Muscle of arm (tissue), 14 donors: Measurements from ENCODE around the gene NBPF9. TPM values are rescaled to one million over a fixed set of nuclear protein-coding genes. Genes with fewer than 3 reads are reported as not detected.
A peak's percentile ranks its signal among the peaks of the same experiment; 100 is the strongest.
"Not testable (repeated sequence)": the region's sequence is repeated elsewhere in the genome, so short reads cannot be mapped to it uniquely, and the experiment has no call there.

Experiments
- DNase-seq: peaks from one replicate; pipeline ENCODE4 v3.0.0-alpha.2; 2013
- long read RNA-seq, 11 donors: transcript quantifications; one replicate each; lab custom pipeline, GENCODE V29; 2026
- polyA plus RNA-seq, 12 donors: library from polyadenylated mRNA; unstranded; fragments of 120-200 nt; gene quantifications; one replicate each; pipeline ENCODE4 v1.2.1, GENCODE V29; 2013; ENCODE audit not compliant: insufficient read length in 12 of 12

Gene NBPF9, protein sequence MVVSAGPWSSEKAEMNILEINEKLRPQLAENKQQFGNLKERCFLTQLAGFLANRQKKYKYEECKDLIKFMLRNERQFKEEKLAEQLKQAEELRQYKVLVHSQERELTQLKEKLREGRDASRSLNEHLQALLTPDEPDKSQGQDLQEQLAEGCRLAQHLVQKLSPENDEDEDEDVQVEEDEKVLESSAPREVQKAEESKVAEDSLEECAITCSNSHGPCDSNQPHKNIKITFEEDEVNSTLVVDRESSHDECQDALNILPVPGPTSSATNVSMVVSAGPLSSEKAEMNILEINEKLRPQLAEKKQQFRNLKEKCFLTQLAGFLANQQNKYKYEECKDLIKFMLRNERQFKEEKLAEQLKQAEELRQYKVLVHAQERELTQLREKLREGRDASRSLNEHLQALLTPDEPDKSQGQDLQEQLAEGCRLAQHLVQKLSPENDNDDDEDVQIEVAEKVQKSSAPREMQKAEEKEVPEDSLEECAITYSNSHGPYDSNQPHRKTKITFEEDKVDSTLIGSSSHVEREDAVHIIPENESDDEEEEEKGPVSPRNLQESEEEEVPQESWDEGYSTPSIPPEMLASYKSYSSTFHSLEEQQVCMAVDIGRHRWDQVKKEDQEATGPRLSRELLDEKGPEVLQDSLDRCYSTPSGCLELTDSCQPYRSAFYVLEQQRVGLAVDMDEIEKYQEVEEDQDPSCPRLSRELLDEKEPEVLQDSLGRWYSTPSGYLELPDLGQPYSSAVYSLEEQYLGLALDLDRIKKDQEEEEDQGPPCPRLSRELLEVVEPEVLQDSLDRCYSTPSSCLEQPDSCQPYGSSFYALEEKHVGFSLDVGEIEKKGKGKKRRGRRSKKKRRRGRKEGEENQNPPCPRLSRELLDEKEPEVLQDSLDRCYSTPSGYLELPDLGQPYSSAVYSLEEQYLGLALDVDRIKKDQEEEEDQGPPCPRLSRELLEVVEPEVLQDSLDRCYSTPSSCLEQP (N-terminal part only)
- polyA plus RNA-seq: 10 to 100 TPM in 11 of 12 donors, not detected in 1; 26.0 to 59.9 (median 33.8) TPM
- long read RNA-seq, donor 1: 0 reads
- long read RNA-seq, donor 2: 0 reads
- long read RNA-seq, donor 3: 0 reads
- long read RNA-seq, donor 4: 0 reads
- long read RNA-seq, donor 5: 0 reads
- long read RNA-seq, donor 6: 0 reads
- long read RNA-seq, donor 7: 0 reads
- long read RNA-seq, donor 8: 0 reads
- long read RNA-seq, donor 9: 0 reads
- long read RNA-seq, donor 10: 0 reads
- long read RNA-seq, donor 11: 0 reads

DNA sequence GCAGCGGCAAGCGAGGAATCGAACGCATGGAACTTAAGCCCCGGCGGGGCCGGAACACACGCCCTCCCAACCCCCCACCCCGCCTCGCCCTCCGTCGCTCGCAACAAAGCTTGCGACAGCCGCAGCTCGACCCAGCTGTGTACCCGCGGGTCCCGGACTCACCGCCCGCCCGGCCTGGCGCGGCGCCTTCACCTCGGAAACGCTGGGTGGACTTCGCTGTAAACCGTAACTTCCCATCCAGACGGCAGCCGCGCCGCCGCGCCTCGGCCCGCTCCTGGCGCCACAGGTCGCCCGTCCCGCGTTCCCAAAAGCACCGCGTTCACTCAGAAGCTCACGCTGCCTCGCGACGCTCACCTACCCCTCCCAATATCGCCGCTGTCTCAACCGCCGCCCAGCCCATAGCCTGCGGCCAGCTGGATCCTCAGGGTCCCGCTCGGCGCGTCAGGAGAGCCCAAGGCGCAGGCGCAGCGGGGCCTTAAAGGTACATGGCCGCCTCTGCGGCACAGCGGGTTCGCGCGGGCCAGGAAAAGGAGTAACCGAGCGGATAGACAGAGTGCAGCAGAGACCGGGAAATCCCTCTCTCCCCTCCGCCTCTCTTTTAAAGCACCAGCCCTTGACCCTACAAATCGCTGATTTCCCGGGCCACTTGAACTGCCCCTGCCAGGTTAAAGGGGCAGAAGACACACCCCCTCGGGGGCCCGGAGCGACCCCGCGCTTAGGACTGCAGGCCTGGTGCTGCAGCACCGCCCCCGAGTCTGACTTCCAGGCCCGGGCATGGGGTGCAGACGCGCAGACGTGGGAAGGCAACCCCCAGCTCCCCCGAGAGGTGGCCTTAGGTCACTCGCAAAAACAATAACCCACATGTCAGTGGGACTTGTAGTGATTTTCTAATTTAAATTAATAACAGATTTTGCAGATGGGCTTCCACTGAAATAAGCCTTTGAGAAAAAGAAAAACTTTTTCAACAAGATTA, at the start of gene NBPF9:
Gene NBPF9 (minus strand): TSS at position 443 of the 973 bp plus-strand sequence. CDS start 21,412 bp downstream, outside the sequence.
- peak; percentile 65 for DNase-seq

DNA sequence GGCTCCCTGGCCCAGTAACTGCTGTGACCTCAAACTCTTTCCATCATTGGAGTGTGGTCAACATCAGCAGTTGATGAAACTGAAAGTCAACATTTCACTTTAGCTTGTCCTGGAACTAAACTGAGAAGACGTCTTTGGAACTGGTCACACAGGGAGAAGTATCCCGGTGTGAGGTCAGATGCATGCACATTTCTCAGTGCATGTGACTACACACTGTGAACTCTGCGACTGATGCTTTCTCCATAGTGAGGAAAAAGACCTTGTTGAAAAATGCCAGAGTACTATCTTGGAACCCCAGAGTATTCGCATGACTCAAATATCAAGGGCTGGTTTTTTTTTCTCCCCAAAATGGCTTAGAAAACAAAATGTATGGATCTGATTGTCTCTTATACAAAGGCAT, 46.6 kb upstream of the NBPF9 start:
- DNase-seq: not testable (repeated sequence)

DNA sequence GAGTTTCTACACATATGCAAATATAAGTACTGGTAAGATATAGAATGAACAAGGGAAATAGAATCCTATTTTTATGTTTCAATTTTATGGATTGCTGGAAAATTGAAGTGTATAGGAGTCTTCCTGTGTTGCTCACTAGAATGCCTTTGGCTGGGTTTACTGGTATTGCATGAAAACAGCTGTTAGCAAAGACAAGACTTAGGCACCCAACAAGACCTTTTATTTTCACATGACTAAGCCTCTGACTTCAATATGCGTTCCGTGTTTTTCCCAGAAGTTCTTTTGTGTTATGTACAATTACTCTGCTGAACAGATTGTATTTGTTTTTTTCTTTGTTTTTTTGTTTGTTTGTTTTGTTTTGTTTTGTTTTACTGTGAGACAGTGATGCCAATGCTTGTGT, 34.2 kb upstream of the NBPF9 start:
- DNase-seq: not testable (repeated sequence)

DNA sequence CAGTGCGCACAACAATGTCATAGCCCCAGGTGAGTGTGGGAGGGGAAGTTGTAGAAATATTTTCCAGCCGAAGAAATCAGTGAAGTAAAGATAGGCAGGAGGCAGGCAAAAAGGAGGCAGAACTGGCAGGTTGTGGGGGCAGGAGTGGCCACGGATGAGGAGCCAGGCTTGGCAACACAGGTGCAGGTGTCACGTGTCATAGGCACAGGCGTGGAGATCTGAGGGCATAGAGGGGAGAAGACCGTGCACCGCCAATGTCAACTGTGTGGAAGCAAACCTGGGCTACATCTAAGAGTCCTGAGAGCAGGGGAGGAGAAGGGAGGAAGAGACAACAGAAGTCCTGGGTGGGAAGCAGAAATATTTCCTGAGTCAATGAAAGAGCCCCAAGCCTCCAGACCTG, 27.6 kb upstream of the NBPF9 start:
- not testable (repeated sequence) for DNase-seq

DNA sequence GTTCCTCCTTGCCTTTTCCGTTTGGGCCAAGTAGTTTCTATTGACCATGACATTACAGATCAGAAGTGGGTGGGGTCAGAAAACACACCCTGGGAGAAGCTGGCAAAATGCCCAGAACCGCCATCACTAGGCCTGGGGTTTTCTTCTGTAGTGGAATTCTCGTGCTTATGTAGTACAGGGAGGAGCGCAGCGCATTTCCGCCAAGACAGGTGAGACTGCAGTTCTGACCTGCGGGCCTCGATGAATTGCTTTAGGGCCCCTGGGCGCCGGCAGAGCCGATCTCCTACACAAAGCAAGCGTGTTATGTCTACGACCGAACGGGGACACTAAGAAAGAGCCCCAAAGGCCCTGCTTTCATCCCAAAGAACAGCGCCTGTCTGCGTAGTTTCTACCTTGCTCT, 25.9 kb upstream of the NBPF9 start:
- DNase-seq: not testable (repeated sequence)

DNA sequence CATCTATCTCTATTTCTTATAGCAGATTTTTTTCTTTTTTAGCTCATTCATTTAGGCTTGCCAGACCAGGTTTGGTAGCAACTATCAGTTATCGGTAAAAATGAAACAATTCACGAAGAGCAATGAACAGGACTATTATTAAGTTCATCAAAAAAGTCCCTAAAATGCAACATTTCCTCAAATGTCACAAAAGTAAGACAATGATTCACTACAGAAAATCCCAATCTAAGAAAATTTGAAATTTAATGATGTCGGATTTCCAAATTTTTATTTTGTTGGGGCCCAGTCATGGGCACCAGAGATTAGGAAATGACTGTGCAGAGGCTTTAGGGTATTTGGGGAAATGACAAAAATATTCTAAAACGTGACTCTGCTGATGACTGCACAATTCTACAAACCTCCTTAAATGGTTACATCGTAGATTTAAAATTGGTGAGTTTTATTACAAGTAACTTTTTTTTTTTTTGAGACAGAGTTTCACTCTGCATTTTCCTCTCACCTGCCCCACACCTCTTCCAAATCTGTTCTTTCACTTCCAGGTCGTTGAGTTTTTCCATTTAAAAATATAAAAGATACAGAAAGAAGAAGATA, 23.3 kb upstream of the NBPF9 start:
- not testable (repeated sequence) for DNase-seq

DNA sequence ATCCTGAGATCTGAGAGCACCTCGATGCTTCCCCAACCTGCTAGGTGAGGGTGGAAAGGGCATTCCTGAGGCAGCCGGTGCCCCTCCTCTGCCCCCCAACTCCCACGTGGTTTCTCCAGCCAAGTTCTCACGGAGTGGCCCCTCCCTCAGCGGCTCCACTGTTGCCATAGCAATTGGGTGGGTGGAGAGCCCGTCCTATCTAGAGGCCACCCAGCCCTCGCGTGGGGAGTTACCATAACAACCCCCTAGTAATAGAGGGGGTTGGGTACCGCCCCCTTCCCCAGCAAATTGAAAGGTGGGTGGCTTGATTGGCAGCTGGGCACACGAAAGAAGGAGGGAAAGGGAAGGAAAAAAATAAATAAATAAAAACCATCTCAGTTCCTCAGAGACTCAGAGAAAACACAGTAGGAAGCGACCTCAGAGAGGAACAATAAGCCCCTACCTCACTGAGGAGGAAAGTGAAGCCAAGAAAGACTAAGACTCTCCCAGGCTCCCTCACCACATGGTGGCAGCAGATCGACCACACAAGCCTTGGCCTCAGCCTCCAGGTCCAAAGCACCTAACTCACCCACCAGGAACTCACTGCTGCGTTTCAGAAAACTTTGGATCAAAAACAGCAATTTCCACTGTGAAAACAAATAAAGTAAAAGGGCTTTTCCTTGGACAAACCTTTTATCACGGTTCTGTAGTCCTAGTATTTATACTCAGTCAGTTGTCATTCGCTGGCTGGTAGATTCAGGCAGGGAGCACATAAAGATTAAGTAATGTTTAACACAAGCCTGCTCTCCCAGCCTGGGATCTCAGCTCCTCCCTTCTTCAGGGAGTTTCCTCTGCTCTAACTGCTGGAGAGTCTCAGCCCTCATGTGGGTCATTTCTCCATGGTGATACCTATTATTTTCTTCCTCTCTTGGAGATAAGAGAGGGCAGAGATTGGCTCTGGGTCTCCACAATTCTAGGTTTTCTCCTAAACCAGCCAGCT, 20.9 kb upstream of the NBPF9 start:
- not testable (repeated sequence) for DNase-seq

DNA sequence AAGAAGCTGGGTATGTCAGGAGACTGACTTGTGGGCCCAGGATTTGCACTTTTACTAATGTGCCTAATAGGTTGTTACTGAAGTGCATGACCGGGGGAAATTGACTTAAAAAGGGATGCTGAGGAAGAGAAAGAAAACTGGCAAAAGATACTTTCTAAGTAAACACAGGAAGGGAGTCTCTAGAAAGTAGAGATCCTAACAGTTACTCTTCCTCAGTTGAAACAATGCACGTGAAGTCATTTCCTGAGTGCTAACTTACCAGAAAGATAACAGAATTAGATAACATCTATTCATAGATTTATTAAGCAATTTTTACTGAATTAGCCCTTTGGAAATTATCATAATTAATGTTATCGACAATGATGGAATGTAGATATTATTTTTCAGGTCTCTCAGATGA, 9.5 kb upstream of the NBPF9 start:
- DNase-seq: not testable (repeated sequence)

DNA sequence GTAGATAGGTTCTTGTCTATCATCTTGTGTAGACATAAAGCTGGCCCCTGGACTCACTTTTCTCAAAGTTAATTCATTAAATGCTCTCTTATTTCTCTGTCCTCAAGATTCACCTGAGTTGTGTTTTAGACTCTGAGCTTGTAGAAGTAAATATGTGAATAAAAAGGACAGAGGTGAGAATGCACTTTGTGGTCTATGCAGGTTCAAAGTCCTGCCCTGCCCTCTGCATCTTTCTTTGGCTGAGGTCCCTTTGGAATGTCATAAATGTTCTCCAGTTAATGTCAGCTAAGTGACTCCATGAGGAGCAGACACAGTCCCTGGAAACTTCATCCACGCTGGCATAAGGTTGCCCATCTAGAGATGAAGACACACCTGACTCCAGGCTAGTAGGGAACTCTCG, 7.0 kb upstream of the NBPF9 start:
- DNase-seq: not testable (repeated sequence)

DNA sequence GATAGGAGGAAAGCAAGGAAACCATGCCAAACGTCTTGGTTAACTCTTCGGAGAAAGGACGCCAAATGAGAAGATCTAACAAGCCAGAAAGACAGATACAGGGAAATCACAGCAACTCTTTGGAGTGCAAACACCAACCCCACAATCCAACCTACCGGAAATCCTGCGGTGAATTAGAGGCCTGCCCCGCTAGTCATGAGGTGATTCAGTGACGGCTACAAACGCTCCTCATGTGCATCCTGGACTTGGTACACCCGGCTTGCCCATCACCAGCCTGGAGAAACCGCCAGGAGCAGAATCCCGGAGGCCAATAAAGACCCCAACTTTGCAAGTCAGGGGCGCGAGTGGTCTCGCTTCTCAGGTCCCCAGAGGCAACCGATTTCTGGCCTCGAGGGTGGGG, 777 bp downstream of the NBPF9 start:
- DNase-seq: not testable (repeated sequence)

DNA sequence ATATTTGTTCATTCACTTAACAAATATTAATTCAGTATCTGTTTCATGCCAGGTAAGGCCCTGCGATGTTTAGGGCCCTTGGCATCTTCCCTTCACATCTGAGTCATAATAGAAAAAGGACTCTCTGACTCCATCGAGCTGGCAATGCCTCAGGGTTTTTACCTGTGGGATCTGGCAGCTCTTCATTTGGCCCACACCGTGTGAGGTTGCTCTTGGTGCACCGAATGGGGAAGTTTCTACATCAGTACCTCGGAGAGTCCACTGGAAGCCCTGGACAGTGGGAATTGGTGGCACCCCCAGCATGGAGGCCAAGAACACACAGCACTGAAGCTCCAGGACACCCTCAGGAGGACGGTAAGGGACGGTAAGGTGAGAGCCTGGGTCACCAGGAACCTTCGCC, 5.1 kb downstream of the NBPF9 start:
- not testable (repeated sequence) for DNase-seq

DNA sequence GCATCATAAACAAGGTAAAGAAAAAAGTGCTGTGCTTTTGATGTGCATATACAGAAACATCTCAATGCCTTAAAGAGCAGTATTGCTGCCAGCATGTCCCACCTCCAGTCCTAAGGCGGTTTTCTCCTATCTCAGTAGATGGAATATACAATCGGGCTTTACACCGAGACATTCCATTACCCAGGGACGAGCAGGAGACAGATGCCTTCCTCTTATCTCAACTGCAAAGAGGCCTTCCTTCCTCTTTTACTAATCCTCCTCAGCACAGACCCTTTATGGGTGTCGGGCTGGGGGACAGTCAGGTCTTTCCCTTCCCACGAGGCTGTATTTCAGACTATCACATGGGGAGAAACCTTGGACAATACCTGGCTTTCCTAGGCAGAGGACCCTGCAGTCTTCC, 10.2 kb downstream of the NBPF9 start:
- not testable (repeated sequence) for DNase-seq

DNA sequence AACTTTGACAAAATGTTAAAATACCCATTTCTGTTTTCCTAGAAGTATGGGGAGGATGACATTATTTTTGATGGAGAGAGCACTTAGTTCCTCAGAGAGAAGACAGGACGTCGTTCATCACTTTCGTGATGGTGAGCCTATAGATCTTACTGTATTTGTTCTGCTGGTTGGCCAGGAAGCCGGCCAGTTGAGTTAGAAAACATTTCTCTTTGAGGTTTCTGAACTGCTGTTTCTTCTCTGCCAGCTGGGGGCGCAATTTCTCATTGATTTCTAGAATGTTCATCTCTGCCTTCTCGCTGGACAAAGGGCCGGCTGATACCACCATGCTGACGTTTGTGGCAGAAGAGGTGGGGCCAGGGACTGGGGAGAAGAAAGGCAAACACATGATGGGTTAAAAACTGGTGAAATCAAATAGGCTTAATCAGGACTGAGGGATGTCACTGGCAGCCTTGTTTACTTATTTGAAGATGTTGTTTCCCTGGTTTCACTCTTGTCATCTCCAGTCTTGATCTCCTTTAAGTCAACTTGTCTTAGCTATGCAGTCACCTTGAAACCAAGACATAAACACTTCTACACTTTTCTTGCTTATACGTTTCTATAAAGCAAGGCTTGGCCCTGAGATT, 27.7 kb downstream of the NBPF9 start:
- DNase-seq: not testable (repeated sequence)

DNA sequence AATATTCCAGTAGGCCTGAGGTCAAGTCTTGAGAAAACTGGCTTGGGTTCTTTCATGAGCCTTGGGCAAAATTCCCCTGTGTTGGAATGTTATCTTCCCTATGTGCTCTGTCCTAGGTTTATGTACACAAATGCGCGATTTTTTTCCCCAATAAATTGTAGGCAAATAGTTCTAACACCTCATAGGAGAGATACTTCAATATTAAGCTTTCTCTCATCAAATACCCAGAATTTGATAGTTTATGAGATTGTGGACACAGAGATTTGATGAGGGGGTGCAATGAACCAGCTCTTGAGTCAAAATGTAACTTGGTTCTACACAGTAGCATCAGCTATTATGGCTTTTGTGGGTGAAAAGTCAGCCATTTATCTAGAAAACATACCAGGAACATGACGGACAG, 38.7 kb downstream of the NBPF9 start:
- not testable (repeated sequence) for DNase-seq

DNA sequence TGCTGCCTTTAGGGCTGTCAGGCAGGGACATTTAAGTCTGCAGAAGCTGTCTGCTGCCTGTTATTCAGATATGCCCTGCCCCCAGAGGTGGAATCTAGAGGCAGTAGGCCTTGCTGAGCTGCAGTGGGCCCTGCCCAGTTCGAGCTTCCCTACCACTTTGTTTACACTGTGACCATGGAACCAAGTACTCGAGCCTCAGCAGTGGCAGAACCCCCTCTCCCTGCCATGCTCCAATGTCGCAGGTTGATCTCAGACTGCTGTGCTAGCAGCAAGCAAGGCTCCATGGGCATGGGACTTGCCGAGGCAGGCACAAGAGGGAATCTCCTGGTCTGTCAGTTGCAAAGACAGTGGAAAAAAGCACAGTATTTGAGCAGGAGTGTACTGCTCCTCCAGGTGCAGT, 60.3 kb downstream of the NBPF9 start:
- not testable (repeated sequence) for DNase-seq

DNA sequence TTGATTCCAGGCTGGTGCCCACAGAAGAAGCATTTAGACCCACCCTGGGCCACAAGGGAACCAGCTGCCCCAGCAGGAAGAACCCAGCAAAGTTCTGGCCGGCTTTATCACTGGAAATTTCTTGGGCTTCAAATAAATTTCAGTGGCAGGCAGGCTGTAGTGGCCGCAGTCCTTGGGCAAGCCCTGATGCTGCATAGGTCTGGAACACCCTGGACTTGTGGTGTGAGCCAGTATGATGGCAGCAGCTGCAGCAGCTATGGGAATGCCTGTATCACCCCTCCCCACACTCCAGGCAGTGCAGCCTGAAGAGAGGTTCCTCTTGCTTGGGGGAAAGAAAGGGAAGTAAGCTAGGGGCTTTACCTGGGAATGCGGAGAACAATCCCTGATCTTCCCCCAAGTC, 69.4 kb downstream of the NBPF9 start:
- DNase-seq: not testable (repeated sequence)

DNA sequence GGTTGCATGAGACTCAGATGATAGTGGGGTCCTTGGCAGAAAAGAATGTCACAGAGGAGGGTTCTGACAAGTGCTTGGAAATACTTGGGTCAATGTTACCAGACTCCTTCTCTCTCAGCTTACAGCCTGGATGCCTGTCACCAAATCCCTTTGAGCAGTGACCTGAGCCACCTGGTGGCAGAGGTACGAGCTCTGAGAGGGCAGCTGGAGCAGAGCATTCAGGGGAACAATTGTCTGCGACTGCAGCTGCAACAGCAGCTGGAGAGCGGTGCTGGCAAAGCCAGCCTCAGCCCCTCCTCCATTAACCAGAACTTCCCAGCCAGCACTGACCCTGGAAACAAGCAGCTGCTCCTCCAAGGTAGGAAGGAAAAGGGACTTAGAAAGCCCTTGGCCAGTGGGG, 79.0 kb downstream of the NBPF9 start:
- not testable (repeated sequence) for DNase-seq

DNA sequence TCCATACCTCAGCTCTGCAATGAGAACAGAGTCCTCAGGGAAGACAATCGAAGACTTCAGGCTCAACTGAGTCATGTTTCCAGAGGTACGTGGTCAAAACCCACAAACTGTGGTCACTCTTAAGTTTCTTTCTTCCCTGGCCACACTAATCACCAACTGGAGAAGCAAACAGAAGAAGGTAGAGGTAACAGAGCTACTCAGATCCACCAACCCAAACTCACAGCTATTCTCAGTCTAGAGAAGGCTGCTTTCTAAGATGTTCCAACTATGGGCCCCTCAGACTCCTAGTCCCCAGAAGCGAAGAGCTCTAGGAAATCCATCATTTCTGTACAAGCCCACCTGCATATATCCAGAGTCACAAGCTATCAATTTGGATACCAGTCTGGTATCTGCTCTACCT, 84.8 kb downstream of the NBPF9 start:
- DNase-seq: not testable (repeated sequence)
